GM10266 (cell line): ENCODE data around the gene CTSC.

ENCODE experiments used
- DNase-seq: peaks from one replicate; pipeline ENCODE4 v3.0.0; 2012; ENCODE audit errors: extremely low spot score
- CTCF ChIP-seq: IDR thresholded peaks from 2 replicates; pipeline ENCODE4 v1.5.1; 2012; ENCODE audit warnings: mild to moderate bottlenecking, low read depth; ENCODE audit not compliant: control insufficient read depth, insufficient read depth; ENCODE audit errors: missing control alignments

CTSC gene

GRCh38 chr11:88360141-88360540 lies 22.6 kb upstream of the CTSC start:
- TF ChIP-seq CTCF = no peak
- DNase-seq = no peak

- no peak for DNase-seq
- TF ChIP-seq CTCF = no peak
These were observed 22.0 kb upstream of the CTSC start for GRCh38 chr11:88359541-88359940.

- no peak for DNase-seq
- TF ChIP-seq CTCF = no peak
These were observed 21.6 kb upstream of the CTSC start for GRCh38 chr11:88359114-88359513.

- no peak for DNase-seq
- no peak for TF ChIP-seq CTCF
These were observed 20.5 kb upstream of the CTSC start for GRCh38 chr11:88358040-88358431.

- no peak for TF ChIP-seq CTCF
- peak; percentile 29 for DNase-seq
These were observed 19.9 kb upstream of the CTSC start for GRCh38 chr11:88357323-88358039.

GRCh38 chr11:88355887-88356286 lies 18.4 kb upstream of the CTSC start:
- TF ChIP-seq CTCF = no peak
- no peak for DNase-seq

- TF ChIP-seq CTCF = no peak
- DNase-seq = no peak
These were observed 17.4 kb upstream of the CTSC start for GRCh38 chr11:88354912-88355311.
